Fibroblast of lung (primary cell): ENCODE data around the gene AKAP6. TPM values are rescaled to one million over a fixed set of nuclear protein-coding genes. Genes with fewer than 3 reads are reported as not detected.

Experiments
- DNase-seq, 2 donors: peaks; one replicate each; pipeline versions ENCODE4 v3.0.0 to v3.0.0-alpha.2; 2010; ENCODE audit warnings: low read depth in 2 of 2
- H2AFZ ChIP-seq: 2 replicates; pipeline ENCODE4 v1.5.1; 2012; ENCODE audit warnings: low read length, control low read depth, inconsistent platforms
- H3K27ac ChIP-seq: 2 replicates; pipeline ENCODE4 v1.5.1; 2011; ENCODE audit warnings: low read length, control low read depth; ENCODE audit not compliant: insufficient read depth
- H3K27me3 ChIP-seq: 2 replicates; pipeline ENCODE4 v1.5.1; 2011; ENCODE audit warnings: mild to moderate bottlenecking, low read length; ENCODE audit not compliant: control insufficient read depth, insufficient read depth
- H3K36me3 ChIP-seq: 2 replicates; pipeline ENCODE4 v1.5.1; 2011; ENCODE audit warnings: low read length; ENCODE audit not compliant: control insufficient read depth, insufficient read depth
- H3K4me1 ChIP-seq: 2 replicates; pipeline ENCODE4 v1.5.1; 2011; ENCODE audit warnings: low read length; ENCODE audit not compliant: control insufficient read depth, insufficient read depth; ENCODE audit errors: extremely low read depth
- H3K4me2 ChIP-seq: 2 replicates; pipeline ENCODE4 v1.5.1; 2011; ENCODE audit warnings: low read length, control low read depth; ENCODE audit not compliant: insufficient read depth; ENCODE audit errors: extremely low read depth
- H3K4me3 ChIP-seq, 4 experiments: fragments of 200-600 bp in 1 of 4; sonication (generic) in 1 of 4; replicated peaks in 1 of 4; 2 replicates each; pipeline ENCODE4 v1.5.1; 2011 to 2016; ENCODE audit warnings: low read length in 4 of 4, low read depth in 3 of 4, mild to moderate bottlenecking in 3 of 4, control low read depth in 2 of 4, inconsistent platforms in 1 of 4, mixed read lengths in 1 of 4; ENCODE audit not compliant: insufficient read depth in 1 of 4; ENCODE audit errors: control extremely low read depth in 1 of 4
- H3K79me2 ChIP-seq: 2 replicates; pipeline ENCODE4 v1.5.1; 2012; ENCODE audit warnings: mild to moderate bottlenecking, low read length, inconsistent platforms; ENCODE audit not compliant: control insufficient read depth, insufficient read depth
- H3K9ac ChIP-seq: 2 replicates; pipeline ENCODE4 v1.5.1; 2011; ENCODE audit warnings: mild to moderate bottlenecking, low read length, control low read depth; ENCODE audit not compliant: insufficient read depth
- H3K9me3 ChIP-seq: 2 replicates; pipeline ENCODE4 v1.5.1; 2012; ENCODE audit warnings: low read depth, low read length; ENCODE audit not compliant: control insufficient read depth, insufficient read depth
- H4K20me1 ChIP-seq: 2 replicates; pipeline ENCODE4 v1.5.1; 2011; ENCODE audit warnings: low read length; ENCODE audit not compliant: control insufficient read depth, insufficient read depth; ENCODE audit errors: extremely low read depth
- EZH2 ChIP-seq: IDR thresholded peaks from 2 replicates; pipeline ENCODE4 v1.5.1; 2012; ENCODE audit warnings: low read length, control low read depth, mild to moderate bottlenecking; ENCODE audit errors: missing control alignments
- polyA plus RNA-seq, 2 donors: library from polyadenylated mRNA; depleted of rRNA in 1 of 2; stranded (reverse) in 1 of 2; unstranded in 1 of 2; fragments of >200 nt; gene quantifications; 2 replicates each; pipeline ENCODE4 v1.2.1, GENCODE V29; 2011 to 2012; ENCODE audit warnings: missing spikeins in 1 of 2
- total RNA-seq: library from RNA; depleted of rRNA; stranded (reverse); fragments of >200 nt; gene quantifications from 2 replicates; pipeline ENCODE4 v1.2.1, GENCODE V29; 2014
- TF ChIP-seq, protein P1 (sequence below), 2 donors: IDR thresholded peaks in 1 of 2; conservative IDR thresholded peaks in 1 of 2; 1 replicate in 1 of 2; 2 replicates in 1 of 2; pipeline ENCODE4 v1.5.1; 2011 to 2012; ENCODE audit warnings: low read length in 2 of 2, control low read depth in 1 of 2, inconsistent platforms in 1 of 2, low read depth in 1 of 2, mild to moderate bottlenecking in 1 of 2

AKAP6 gene
- total and polyA plus RNA-seq, 2 donors (not counting 1 experiment from before 2014, with no cell fraction given) = 3.3 to 10.9 TPM

DNA sequence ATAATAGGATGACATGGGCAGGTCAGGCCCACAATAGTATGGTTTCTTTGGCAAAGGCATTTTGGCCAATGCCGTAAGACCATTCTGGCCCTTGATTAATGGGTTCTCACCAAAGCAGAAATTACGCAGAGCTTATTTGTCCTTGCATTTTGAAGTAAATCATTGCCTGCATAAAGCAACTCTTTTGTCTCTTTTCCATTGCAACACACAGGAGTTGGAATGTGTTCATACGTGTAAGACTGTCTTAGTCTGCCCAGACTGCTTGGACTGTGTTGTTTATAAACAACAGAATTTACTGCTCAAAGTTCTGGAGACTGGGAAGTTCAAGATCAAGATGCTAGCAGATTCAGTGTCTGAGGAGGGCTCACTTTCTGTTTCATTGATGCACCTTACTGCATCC, 506.8 kb downstream of the AKAP6 start:
- H4K20me1 ChIP-seq = no peaks in the 10 kb centered on the region
- H3K9ac ChIP-seq = no peak overlapping the region
- TF ChIP-seq EZH2 = no peak
- TF ChIP-seq, protein P1, sequence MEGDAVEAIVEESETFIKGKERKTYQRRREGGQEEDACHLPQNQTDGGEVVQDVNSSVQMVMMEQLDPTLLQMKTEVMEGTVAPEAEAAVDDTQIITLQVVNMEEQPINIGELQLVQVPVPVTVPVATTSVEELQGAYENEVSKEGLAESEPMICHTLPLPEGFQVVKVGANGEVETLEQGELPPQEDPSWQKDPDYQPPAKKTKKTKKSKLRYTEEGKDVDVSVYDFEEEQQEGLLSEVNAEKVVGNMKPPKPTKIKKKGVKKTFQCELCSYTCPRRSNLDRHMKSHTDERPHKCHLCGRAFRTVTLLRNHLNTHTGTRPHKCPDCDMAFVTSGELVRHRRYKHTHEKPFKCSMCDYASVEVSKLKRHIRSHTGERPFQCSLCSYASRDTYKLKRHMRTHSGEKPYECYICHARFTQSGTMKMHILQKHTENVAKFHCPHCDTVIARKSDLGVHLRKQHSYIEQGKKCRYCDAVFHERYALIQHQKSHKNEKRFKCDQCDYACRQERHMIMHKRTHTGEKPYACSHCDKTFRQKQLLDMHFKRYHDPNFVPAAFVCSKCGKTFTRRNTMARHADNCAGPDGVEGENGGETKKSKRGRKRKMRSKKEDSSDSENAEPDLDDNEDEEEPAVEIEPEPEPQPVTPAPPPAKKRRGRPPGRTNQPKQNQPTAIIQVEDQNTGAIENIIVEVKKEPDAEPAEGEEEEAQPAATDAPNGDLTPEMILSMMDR (conservative IDR thresholded peaks at IDR 0.05 in 1 of 2, IDR thresholded peaks at IDR 0.05 in 1 of 2; ENCODE audit: low read depth in 1 of 2, low read length in 2 of 2) = no peak
- no peak overlapping the region for H3K4me3 ChIP-seq
- H3K27ac ChIP-seq = no peak overlapping the region
- DNase-seq = peak in 1 of 2 donors; percentile 8
- H3K27me3 ChIP-seq = no peaks in the 10 kb centered on the region
- H3K9me3 ChIP-seq = no peaks in the 10 kb centered on the region
- H3K36me3 ChIP-seq = no peaks in the 10 kb centered on the region
- H2AFZ ChIP-seq = no peak overlapping the region
- H3K79me2 ChIP-seq = no peaks in the 10 kb centered on the region
- H3K4me2 ChIP-seq = no peak overlapping the region
- no peaks in the 10 kb centered on the region for H3K4me1 ChIP-seq

DNA sequence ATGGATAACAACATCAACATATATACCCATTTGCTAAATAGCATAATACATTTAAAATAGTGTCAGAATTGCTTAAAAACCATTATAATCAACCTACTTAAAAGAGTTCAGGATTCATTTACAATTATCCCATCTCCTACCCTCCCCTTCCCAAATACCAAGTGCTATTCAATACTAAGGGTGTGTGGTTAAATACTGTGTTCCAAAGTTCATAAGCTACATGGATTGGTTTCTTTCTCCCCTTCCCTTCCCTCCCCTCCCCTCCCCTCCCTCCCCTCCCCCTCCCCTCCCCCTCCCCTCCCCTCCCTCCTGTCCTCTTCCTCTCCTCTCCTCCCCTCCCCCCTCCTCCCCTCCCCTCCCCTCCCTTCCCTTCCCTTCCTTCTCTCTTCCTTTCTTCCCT, 512.6 kb downstream of the AKAP6 start:
- no peaks in the 10 kb centered on the region for H4K20me1 ChIP-seq
- H2AFZ ChIP-seq = no peak overlapping the region
- DNase-seq = no peak
- no peak overlapping the region for H3K27ac ChIP-seq
- no peak overlapping the region for H3K4me2 ChIP-seq
- no peaks in the 10 kb centered on the region for H3K27me3 ChIP-seq
- no peaks in the 10 kb centered on the region for H3K9me3 ChIP-seq
- H3K4me3 ChIP-seq = no peak overlapping the region
- H3K9ac ChIP-seq = no peak overlapping the region
- no peaks in the 10 kb centered on the region for H3K4me1 ChIP-seq
- no peak for TF ChIP-seq EZH2
- TF ChIP-seq, protein P1 (conservative IDR thresholded peaks at IDR 0.05 in 1 of 2, IDR thresholded peaks at IDR 0.05 in 1 of 2; ENCODE audit: low read depth in 1 of 2, low read length in 2 of 2) = no peak
- H3K36me3 ChIP-seq = no peaks in the 10 kb centered on the region
- no peaks in the 10 kb centered on the region for H3K79me2 ChIP-seq

DNA sequence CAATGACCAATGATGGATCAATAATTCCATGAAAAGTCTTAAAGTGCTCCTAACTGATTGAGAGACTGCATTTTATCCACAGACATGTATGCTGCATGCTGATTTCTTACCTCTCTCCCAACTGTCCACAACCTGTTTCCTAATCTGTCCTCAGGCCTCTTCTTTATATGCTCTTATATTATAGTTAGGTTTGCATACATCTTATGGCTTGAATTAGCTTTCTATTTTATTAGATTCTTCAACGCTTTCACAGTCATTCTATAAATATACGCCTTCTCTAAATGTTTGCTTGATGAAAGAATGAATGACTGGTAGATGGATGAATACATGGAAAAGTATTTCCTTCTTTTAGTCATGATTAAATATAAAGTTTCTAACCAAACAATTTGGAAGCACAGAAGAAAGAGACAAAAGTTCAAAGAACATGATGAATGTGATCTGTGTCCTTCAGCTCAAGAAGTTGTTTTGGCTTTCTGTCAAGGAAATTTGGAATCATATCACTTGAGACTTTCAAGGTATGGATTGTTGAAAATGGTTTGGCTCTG, 517.8 kb downstream of the AKAP6 start:
- Histone ChIP-seq H3K4me3 (no peak overlapping the region), H4K20me1 (no peaks in the 10 kb centered on the region), H3K4me1 (no peaks in the 10 kb centered on the region), H3K9me3 (no peaks in the 10 kb centered on the region), H2AFZ (no peak overlapping the region), H3K27ac (no peak overlapping the region), H3K79me2 (no peaks in the 10 kb centered on the region), H3K9ac (no peak overlapping the region), H3K36me3 (no peaks in the 10 kb centered on the region), H3K27me3 (no peaks in the 10 kb centered on the region), H3K4me2 (no peak overlapping the region)
- peak in 1 of 2 donors; percentile 14 for DNase-seq
- no peak for TF ChIP-seq EZH2
- TF ChIP-seq, protein P1 (conservative IDR thresholded peaks at IDR 0.05 in 1 of 2, IDR thresholded peaks at IDR 0.05 in 1 of 2; ENCODE audit: low read depth in 1 of 2, low read length in 2 of 2) = no peak
